Activated CD8-positive, alpha-beta memory T cell treated with anti-CD3 and anti-CD28 coated beads, Interleukin-2, amount 50 U/mL, for 24 hours (primary cell): ENCODE results near the gene IL1RAPL1.
"Not testable (repeated sequence)": the region's sequence is repeated elsewhere in the genome, so short reads cannot be mapped to it uniquely, and the experiment has no call there.

Source experiments
- DNase-seq: peaks from one replicate; pipeline ENCODE4 v3.0.0-alpha.2; 2020; ENCODE audit errors: extremely low read depth

Gene IL1RAPL1

DNA sequence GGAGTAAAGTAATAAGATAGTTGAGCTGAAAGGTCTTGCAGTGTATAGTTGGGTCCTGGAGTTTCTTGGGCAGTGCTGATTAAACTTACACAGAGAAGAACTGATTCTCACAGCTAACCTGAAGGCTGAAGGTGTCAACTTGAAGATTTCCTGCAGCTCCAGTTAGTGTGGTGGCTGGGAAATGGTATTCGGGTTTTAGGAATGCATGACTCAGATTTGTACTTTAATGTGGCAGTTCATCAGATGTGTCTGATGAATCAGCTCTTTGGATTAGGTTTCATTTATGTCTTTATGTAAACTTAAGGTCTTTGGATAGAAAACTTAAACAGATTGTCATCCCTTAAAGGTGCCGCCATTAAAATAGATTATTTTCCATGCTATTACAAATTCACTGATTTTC, 200.0 kb downstream of the IL1RAPL1 start:
- no peak for DNase-seq

DNA sequence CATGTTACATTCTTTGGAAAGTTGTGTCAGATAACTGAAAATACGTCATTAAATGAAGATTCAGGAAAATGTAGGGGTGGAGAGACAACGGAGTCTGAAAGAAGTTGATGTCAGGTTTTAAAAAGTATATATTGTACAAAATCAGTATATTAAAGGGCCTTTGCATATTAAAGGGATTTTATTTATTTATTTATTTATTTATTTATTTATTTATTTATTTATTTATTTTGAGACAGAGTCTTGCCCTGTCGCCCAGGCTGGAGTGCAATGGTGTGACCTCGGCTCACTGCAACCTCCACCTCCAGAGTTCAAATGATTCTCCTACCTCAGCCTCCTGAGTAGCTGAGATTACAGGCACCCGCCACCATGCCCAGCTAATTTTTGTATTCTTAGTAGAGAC, 213.4 kb downstream of the IL1RAPL1 start:
- DNase-seq = not testable (repeated sequence)

DNA sequence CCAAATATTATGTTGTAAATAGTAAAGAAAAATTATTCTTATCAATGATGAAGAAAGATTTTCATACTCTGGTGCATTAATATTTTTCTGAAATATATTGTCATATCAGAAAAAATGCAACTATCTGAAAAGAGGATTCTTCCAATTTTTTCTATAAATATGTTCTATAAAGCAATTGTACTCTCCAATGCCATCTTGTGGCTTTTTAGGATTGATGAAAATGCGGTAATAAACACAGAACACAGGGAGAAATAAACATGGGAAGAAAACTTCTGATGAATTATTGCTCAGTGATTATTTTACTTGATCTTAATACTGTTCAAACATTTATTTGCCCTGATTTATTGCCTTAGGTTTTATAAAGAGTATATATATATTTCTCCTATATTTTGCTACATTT, 215.4 kb downstream of the IL1RAPL1 start:
- DNase-seq = no peak

DNA sequence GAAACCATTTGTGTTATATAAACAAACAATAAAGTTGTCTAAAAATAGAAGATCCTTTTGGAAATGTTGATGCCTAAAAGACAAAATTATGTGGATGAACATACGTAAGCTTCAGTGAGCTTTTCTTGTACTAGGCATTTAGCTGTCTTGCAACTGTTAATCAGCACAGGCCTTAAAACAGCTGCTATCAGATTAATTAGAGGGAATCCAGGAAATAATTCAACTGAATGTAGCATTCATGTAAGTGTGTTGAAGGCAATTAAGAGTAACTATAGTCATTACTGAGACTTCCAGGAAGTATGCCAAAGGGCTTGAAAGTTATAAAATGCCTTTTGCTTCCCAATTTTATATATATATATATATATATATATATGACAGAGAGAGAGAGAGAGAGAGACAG, 248.7 kb downstream of the IL1RAPL1 start:
- no peak for DNase-seq

DNA sequence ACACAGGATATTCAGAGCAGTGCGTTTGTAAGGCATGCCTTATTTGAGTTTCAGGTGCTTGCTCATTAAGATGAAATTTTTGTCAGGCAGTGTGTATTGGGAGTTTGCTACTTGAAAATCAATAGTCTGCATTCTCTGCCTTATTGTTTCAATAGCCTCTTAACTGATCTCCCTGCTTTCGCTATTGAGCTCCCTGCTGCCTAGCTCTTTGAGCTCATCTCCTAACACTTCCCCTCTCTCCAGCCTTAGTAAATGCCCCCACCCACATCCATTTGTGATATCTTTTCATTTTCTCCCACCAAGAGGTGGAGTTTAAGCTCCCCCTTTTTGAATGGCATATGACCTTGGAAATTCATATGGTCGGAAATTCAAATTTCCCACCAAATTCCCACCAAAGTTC, 256.6 kb downstream of the IL1RAPL1 start:
- no peak for DNase-seq

DNA sequence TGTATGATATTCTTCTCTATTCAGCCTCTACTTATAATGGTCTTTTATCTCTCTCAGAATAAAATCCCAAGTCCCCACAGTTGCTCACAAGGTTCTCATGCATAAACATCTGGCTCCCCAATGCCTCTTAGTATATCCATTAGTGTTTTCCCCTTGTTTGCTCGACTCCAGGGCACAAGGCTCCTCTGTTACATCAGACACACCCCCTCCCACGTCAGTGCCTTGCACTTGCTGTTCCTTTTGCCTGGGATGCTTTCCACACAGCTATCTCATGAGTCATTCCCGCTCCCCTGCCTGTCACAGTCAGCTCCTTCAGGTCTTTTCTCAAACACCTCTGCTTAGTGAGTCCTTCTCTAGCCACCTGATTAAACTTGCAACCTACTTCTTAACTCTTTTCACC, 260.2 kb downstream of the IL1RAPL1 start:
- no peak for DNase-seq

DNA sequence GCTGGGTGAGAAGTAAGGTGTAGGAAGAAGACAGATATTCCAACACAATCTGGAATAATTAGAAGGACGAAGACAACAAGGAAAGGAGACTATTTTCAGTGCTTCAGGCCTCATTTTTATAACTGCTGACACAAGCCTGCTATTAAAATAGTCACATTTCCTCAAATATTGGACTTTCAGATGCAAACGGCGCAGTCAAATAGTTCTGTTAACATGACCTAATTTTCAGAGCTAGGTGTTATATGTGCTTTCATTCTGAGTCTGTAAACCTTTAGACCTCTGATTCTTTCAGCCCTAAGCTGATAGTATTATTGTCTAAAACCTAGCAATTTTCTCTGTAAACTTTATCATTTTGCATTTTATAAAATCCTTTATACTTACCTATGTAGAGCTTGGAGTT, 261.5 kb downstream of the IL1RAPL1 start:
- no peak for DNase-seq

DNA sequence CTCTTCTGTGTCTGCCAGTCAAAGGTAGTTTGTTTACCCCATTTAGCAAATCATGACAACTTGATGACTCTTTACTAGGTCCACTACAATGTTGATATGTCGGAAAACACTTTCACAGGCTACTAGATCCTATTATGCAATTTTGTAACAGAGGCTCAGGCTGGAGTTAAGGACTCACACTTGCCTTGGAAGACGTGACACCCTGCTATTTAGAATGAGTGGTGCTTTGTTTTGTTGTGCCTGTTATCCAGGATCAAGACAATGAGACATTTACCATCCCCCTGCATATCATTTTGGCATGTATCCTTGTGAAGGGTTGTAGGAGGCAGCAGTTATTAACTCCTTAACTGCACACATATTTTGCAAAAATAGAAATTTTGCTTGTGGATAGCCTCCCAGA, 263.7 kb downstream of the IL1RAPL1 start:
- DNase-seq = no peak

DNA sequence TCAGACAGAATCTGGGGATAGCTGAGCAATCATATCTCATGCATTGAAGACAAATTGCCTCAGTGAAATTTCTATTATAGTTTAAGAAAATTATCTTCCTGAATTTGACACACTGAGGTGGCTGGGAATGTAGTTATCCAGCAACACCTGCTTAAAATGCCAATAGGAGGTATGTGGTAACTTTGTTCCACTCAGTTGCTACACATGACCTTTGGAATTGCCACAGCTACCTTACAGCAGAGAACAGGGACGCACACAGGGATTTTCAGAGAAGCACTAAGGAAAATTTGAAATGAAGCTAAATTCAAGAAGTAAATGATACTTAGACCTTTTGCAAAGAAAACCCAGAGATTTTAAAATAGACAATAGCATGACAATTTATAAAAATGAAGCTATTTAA, 264.6 kb downstream of the IL1RAPL1 start:
- no peak for DNase-seq

DNA sequence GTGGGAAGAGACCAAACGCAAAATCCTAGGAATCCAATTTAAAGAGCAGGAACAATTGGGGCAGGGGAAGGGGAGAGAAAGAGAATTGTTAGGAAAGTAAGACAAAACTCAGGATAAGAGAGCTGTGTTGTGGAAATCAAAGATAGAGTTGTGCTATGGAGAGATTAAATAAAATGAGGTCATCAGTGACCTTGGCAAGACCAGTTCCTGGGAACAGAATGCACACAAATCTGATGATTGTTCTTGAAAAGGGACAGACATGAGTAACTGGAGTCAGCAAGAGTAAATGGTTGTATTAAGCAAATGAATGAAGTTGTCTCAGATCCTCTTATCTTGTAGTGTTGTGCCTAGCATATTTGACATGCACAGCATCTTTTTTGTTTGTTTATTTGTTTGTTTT, 267.4 kb downstream of the IL1RAPL1 start:
- DNase-seq = no peak

DNA sequence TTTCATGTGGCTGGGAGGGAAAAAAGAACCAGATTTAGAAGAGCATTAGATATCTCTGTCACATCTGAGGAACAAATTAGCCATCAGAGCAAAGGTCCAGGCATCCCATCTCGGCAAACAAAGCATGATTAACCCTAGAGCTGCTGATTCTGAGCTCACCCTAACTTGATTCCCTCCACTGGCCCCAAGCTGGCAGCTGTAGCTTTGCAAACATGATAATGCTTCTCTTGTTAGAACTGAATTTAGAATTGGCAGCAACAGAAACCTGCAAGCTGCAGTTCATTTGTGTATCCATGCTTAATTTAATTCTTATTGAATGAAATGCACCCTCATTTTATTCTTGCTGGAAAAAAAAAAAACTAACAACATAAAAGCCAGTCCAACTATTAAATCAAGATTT, 289.2 kb downstream of the IL1RAPL1 start:
- no peak for DNase-seq

DNA sequence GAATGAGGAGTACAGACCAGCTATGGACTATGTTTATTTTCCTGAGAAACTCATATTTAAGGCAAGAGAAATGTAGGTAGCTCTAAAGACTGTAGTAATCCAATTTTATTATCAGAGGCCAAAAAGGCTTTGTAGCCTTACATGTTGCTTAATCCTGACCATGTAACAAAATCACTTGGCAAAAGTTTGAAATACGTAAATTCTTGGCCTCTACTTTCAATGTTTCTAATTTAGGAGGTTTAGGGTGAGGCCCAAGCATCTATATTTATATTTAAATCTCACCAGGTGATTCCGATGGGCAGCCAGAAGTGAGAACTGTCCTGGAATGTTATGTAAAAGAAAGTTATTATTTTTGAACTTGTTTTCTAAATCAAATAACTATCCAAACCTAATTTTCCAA, 289.7 kb downstream of the IL1RAPL1 start:
- DNase-seq = no peak

DNA sequence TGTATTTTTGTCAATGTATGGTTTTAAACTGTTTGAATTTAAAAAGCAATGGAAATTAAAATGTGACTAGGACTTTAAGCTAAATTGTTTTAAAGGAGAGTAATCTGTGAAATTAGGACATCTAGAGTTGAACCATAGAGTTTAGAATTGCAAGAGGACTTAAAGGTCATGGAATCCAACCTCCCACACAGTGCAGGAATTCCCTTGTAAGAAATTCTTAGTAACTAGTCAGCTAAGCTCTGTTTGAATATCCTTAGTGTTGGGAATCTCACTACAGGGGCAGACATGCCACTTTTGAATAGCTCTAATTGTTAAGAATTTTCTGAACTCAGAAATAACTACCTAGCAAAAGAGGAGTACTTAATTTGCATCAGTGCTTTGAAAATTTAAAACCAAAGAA, 292.9 kb downstream of the IL1RAPL1 start:
- DNase-seq = no peak

DNA sequence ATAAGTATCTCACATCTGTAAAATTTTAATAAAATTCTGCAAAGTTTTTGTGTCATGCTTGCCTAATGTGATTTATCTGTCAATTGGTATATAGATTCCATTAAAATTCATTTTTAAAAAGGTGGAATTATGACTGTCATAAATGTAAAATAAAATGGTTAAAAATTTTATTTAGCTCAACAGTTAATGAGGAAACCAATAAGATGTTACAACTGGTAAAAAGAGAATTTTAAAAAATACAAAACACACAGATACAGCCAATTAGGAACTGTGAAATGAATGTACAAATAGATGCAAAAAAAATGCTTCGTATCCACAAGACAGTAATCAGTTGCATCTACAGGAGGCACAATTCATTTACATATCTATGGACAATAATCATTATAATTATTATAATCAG, 297.6 kb downstream of the IL1RAPL1 start:
- no peak for DNase-seq

DNA sequence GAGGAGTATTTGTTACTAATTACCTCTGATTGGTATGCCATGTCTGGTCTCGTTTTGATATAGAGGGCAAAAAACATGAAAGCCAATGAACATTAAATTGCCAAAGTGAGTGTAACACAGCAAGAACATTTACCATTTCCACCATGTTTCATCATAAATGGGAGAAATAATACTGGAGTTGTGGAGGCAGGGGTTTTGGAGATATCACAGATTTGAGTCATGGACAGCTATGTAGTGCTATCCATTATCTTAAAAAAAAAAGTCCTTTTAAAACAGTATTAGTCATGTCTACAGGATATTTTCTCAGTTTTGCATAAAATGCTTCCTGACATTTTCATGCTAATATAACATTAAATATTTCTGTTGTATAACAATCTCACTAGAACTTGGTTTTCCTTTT, 301.2 kb downstream of the IL1RAPL1 start:
- DNase-seq = no peak

DNA sequence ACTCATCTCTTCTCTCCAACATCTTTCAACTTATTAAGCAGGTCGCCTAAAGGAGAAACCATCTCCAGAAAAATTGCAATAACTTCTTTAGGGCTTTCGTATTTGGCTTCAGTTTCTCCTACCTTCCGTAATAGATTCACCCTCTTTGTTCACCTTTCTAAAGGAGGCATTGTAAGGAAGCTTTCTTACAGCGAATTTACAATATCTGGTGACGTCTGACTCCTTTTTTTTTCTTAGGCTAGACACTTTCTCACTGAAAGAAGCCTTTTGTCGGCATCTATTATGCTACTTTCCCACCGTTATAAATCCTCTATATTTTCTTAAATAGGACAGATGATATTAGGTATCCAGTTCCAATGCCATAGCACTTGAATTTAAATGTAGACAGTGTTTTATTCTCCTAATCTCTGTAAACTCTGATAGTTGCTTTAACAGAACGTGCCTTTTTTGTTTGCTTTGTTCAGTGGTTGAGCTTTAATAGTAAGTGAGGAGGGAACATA, 302.4 kb downstream of the IL1RAPL1 start:
- DNase-seq = no peak

DNA sequence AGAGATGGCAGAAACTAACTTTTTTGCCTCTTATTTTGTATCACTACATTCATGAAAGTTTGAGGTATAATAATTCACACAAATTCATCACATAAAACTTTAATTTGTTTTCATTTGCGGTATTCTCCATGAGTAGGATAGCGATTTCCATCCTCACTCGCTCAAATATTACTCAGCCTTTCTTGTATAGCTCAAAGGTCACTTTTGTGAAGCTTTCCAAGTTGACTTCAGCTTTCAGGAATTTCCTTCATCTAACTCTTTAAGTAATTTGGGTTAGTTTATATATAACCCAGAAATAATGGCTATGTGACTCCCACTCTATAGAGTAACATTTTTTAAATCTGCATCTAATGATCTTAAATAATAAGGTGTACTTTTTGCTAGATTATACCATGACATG, 314.4 kb downstream of the IL1RAPL1 start:
- DNase-seq = no peak

DNA sequence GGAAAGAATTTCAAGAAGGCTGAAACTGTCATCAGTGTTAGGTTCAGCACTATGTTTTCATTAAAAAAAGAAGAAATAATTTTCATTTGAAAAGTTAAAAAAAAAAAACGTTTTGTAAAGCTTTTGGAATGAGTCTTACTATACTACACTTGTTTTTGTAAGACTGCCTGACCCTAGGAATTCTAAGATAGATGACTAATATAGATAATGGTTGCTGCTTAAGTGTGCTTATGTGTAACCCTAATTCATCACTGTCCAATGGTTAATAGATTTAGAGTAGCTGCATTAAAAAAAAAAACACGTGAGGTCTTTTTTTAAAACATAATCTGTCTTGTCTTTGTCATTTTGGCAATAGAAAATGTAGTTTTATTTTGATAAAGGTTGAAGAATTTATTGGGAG, 323.2 kb downstream of the IL1RAPL1 start:
- no peak for DNase-seq

DNA sequence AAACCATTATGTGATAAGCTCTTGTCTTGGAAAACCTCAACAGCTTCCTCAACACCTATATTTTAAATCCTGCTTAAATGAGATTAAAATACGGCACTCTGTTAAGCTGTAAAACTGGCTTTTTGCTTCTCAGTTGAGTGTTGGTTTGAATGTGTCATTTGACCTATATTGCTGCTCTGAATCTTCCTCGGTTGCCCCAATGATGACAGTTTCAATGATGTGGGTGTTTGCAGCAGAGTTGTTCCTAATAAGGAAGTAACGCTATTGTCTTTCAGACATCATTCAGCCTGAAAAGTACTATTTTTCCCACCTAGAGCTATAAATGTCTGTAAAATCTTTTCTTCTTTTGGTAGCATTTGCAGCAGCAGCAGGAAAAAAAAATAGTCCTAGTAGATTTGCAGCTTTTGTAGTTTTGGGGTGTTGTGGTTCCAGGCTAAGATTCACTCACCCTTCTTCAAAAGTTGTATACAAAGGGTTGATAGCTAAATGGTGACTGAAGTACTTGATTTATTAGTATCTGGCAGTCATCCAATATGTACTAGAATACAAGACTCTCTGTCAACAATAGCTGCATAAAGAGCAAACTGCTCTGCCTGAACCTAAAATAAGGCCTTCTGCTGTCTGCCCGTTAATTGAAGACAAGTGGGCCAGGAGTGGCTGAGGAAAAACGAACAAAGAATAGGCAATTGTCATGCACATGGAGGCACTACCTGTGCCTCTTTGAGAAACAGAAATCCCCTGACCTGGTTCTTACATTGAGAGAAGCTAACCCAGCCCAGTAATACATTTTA, 333.1 kb downstream of the IL1RAPL1 start:
- no peak for DNase-seq

DNA sequence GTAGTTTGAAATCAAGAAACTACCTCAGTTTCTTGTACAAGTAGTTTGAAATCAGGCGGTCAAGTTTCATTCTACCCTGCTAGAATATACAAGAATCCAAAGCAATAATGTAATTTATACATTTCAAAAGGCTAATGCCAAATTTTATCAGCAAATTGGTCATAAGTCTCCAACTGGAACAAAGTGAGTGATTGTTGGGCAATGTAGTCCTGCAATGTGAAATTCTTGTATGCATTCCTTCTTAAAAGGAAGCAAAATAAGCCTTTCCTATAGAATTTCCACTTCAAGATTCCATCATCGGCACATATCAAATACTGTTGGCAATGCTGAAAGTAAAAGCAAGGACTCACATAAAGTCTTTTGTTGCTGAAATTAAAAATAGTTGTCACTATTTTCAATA, 334.9 kb downstream of the IL1RAPL1 start:
- no peak for DNase-seq

DNA sequence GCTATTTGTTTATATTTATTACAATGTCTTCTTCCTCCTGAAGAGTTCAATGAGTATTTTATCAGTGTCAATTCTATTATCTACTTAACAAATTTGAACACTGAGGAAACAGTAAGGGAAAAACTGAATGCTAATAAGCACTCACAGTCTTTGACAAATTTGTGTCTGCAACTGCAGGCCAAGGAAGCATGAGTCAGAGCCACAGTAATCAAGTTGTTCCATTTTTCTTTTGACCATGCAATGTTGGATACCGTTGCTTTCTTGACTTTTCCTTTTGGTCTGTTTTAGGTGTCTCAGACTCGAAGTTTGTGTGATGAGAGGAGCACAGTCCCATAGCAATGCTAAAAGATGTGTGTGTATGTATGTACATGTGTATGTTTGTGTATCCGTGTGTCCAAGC, 359.6 kb downstream of the IL1RAPL1 start:
- no peak for DNase-seq

DNA sequence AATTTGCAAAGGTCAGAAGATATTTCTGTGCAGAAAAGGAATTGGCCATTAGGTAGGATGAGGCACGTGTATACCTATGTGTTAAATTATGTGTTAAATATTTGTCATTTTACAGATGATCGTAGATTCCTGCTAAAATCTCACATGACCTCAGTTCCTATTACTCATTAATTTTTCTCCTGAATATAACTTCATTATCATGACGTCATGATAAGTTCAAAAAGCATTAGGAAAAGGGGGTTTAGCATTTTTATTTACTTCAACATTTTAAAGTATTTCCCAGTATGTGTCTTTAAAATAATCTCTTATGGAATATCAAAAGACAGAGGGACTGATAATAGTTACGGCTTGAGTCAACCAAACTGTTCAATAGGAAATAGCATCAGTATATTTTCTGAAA, 372.8 kb downstream of the IL1RAPL1 start:
- no peak for DNase-seq

DNA sequence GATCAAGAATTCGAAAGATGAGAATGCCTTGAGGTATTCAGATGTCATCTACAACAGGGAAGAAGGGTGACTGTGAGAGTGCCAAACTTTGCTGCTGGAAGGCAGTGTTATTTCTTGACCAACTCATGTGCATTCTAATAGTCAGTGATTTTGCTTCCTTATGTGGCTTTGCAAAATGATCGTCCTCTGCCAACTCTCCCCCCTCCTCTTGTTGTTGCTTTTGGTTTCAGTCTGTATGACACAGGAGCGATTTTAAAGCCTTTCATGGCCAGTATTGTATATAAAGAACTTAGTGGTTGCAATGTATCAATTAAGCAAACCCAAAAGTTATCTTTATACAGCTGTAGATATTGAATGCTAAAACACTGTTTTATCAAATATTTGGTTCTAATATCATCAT, 379.1 kb downstream of the IL1RAPL1 start:
- no peak for DNase-seq

DNA sequence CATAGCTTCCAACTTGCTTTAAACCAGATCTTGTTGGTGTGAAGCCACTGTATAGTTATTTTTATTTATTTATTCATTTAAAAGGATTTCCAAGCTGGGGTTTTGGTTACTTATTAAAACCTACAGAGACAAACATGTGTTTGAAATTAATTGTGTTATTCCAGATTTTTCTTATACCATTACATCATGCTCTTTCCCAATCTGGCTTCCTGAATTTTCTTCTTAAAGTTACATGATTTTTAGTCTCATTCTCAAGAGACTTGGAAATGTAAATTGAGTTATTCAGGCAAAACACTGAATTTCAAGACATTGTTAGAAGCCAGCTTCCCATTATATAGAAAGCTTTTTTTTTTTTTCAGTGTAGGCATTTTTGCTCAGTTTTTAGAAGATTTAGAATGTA, 381.9 kb downstream of the IL1RAPL1 start:
- DNase-seq = no peak
